HG03354 (cell line): ENCODE data around the gene TSFM.

Experiments
- ATAC-seq: cut with Tn5 transposase; IDR thresholded peaks from one replicate; pipeline ENCODE4 v1.9.1; 2021; ENCODE audit warnings: mild to moderate bottlenecking; ENCODE audit not compliant: unreplicated experiment, poor library complexity, severe bottlenecking

TSFM gene

DNA sequence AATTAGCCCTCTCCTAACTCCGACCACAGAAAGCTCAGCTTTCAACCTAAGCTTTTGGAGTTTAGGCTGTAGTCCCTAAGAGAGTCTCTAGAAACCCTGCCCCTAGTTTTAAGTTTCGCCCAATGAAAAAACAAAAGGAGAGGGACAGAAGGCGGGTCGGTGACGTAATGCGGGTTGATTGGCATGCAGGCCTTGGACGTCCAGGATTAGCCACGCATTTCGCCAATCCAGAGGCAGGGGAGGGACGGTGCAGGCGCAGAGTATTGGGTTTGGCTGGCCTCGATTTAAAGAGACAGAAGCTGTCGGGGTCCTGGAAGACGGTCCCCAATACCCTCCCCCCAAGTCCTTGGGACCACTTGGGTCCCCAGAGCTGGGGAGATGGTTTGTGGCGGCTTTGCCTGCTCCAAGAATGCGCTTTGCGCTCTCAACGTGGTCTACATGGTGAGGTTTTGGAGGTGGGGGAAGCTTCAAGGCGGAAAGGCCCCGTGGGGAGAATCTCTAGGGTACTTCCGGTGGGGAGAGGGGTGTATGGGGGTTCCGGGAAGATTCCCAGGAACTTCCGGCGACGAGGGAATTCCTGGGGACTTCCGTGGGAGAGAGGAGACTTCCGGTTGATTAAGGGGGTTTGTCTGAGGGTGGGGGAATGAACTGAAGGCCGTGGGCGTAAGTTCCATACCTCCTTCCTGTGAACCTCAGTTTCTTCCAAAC lies 37.7 kb upstream of the TSFM start, which contains the start of gene TSPAN31:
Gene TSPAN31, plus strand, starts transcription at position 263 of the 708 bp plus-strand sequence. Its CDS starts 116 bp downstream, at position 379.
- peak; percentile 86 for ATAC-seq

DNA sequence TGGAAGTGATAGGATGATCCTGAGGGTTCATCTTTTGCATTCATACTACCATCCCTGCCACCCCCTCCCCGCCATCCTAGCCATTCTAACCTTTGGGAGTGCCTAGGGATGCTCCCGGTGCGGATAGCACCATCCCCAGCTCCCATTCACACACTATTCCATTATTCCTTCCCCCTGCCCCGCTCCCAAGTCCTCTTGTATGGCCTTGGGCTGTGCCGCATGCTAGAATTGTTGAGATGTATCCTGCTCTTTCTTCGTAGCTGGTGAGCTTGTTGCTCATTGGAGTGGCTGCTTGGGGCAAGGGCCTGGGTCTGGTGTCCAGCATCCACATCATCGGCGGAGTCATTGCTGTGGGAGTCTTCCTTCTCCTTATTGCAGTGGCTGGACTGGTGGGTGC lies 37.1 kb upstream of the TSFM start:
- ATAC-seq: no peak

GRCh38 chr12:57746025-57746424 lies 36.6 kb upstream of the TSFM start:
- ATAC-seq: no peak

GRCh38 chr12:57749061-57749460 lies 33.5 kb upstream of the TSFM start:
- no peak for ATAC-seq

DNA sequence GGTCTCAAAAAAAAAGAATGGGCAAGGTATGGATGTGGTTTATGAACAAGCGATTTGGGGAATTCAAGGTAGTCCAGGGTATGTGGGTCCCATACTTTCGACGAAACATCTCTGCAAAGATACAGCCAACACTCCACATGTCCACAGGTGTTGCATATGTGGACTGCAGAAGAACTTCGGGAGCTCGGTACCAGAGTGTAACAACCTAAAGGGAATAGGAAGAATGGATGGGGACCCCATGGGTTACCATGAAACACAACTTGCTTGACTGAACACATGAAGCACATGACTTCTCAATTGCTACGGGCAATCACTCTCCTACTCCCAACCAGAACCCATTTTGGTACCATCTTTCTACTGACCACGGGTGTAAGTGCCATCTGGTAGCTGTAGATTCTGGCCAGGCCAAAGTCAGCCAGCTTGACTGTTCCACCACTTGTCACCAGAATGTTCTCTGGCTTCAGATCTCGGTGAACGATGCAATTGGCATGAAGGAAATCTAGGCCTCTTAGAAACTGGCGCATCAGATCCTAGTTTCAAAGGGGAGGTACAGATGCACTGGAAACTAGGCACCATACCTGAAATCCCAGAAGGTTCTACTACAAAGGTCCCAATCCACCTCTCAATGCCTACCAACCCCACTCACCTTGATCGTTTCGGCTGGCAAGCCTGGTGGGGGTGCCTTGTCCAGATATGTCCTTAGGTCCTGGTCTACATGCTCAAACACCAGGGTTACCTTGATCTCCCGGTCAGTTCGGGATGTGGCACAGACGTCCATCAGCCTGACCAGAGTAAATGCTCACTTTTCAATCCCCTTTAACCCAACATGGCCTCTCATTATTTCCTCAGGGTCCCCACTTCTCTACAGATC lies 31.8 kb upstream of the TSFM start:
- no peak for ATAC-seq

DNA sequence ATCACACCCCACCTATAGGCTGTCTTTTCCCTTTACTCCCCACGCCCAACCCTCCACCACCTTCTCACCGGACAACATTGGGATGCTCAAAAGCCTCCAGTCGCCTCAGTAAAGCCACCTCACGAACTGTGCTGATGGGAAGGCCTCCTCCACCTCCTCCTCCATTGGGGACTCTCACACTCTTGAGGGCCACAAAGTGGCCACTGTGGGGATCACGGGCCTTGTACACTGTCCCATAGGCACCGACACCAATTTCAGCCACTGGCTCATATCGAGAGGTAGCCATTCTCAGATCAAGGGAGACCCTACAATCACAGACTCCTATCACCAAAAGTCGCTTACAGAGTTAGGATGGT lies 31.2 kb upstream of the TSFM start:
- ATAC-seq: no peak

DNA sequence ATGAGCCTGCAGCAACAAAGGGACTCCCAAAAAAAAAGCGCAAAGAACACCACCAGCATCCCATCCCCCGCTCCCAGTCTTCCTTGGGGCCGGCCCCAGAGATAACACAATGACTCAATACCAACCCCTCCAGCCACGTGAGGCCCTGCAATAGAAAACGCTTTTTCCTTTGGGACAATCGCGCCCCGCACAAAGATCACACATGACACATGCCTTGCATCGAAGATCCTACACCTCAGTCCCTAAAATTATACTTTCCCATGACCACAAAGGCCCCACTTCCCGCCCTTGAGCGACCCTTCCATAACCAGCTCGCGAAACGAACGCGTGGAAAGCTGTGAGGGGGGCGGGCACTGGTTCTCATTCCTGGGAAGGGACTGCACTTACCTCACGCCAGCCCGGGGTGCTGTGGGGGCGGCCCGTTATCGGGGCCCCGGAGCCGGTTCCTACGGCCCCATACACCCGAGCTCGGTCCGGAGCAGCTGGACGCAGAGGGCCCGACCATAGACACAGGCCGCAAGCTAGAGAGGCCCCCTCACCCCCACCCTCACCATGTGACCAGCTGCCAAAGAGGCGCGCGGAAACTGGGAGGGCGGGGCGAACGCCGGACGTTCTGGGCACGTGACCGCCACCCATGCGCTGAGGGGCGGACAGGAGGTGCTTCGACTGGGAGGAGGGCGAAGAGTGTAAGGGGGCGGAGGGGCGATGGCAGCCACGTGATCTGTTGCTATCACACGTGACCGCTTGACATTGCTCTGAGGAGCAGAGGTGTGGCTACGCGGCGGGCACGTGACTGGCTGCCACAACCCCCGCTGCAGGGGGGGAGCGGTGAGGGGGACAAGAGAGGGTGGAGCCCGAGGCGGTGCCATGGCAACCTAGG lies 30.6 kb upstream of the TSFM start, which contains the start of gene CDK4:
Gene CDK4, minus strand, starts transcription at position 523 of the 880 bp plus-strand sequence. CDS start 593 bp downstream, outside the sequence.
- ATAC-seq: peak; percentile 76

GRCh38 chr12:57752668-57753000 lies 30.0 kb upstream of the TSFM start:
- ATAC-seq: no peak

DNA sequence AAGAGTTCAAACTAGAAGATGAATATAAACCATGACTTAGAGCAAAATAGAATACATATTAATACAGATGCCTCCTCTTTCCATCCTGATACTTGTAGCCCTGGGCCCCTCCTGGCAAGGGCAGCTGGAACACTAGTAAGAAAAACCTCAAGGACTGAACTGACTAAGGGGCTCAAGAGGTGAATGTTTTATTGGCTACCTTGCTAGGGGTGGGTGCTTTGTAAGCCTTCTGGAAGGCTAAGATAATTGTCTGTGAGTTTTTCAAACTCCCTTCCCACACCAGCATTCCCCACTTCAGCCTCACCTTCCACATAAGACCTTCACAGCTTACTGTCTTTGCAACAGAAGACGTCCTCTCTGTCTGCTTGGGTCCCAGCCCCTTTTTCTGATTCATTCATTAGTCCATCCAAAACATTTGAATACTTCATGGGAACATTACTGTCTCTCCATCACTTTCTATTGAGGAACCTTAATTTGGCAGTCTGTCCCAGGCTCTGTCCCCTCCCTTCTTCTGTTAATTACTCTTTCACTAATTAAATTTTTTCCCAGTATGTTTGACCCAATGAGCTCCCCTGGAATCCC lies 28.7 kb upstream of the TSFM start:
- ATAC-seq: no peak

DNA sequence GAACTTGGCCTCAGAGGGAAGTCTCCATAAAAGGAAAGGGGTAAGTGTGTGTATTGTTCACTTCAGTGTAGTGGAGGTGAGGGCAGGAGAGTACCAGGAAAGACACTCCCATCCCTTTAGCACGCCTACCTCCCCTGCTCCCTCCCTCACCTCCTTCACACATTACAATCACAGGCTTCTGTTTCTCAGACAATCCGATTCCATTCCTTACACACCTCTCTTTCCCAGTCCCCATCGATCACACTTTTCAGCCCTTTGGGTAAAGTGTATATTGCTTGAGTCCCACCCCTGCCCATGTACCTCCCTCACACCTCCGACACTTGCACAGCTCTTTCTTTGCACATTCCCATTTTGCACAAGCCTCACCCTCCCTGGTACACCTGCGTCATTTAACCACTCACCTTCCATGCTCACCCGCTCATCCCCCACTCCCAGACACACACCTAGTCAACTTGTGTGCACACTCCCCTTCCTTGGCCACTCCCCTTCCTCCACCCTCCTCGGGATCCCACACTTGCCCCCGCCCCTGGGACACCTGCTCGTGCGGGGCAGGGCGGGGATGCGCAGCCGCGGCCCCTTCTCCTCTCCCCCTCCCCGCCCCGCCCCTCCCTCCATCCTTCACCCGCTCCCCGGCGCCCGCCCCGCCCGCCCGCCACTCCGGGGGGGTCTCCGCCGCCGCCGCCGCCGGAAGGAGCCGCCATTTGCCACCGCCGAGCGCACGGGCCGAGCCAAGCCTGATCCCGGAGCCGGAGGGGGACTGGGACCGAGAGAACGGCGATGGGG lies 28.0 kb upstream of the TSFM start, which contains the start of gene MARCHF9:
Gene MARCHF9, plus strand, starts transcription at position 693 of the 783 bp plus-strand sequence. CDS start 426 bp downstream, outside the sequence.
- peak; percentile 35 for ATAC-seq

- ATAC-seq: no peak
Observed at GRCh38 chr12:57755194-57755453, 27.5 kb upstream of the TSFM start.

GRCh38 chr12:57755454-57756372 lies 26.9 kb upstream of the TSFM start:
- ATAC-seq: no peak

DNA sequence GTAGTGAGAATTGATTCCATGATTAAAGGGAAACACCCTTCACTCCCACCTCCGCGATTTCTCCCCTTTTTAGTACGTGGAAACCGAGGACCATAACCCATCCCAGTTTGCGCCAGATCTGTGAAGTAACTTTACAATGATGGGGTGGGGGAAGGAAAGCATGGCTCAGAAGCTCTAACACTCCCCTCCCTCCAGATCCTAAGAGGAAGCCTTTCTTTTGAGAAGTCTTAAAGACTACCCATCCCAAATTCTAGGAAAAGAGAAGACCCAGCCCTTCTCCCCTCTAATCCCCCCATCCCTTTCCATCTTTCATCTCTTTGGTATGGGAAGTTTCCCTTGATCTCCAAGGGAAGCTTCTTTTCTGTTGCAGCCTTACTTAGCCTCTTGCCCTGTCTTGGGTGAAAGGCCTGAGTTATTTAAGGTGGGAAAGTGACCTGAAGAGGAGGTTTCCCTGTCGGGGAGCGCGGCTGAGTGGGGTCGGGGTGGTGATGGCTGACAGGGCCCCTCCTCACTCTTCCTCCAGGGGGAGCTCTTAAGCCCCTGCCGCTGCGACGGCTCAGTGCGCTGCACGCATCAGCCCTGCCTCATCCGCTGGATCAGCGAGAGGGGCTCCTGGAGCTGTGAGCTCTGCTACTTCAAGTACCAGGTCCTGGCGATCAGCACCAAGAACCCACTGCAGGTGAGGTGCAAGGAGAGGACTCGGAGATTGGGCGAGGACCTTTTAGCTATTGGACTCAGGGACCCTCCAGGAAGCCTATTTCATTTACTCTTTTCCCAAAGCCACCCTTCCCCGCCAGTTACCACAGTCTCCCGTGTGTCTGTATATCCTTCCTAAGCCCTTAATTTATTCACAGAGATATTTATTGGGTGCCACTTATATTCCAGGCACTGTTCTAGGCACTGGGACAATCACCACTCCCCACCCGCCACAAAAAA lies 25.9 kb upstream of the TSFM start:
- ATAC-seq: peak; percentile 30

DNA sequence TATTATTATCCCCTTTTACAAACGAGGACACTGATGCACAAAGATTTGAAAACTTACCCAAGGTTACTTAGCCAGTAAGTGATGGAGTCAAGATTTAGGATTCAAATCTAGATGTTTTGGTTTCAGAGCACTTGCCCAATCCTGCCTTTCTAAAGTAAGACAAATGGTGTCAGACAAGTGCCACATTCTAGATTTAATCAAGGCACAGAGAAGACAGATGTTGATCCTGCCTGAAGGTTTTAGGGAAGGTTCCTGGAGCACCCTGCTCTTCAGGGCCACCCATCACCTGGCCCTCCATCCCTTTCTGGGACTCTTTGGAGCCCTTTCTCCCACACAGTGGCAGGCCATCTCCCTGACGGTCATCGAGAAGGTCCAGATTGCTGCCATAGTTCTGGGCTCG lies 24.8 kb upstream of the TSFM start:
- no peak for ATAC-seq

- ATAC-seq: no peak
Observed at GRCh38 chr12:57758552-57759359, 23.8 kb upstream of the TSFM start.

DNA sequence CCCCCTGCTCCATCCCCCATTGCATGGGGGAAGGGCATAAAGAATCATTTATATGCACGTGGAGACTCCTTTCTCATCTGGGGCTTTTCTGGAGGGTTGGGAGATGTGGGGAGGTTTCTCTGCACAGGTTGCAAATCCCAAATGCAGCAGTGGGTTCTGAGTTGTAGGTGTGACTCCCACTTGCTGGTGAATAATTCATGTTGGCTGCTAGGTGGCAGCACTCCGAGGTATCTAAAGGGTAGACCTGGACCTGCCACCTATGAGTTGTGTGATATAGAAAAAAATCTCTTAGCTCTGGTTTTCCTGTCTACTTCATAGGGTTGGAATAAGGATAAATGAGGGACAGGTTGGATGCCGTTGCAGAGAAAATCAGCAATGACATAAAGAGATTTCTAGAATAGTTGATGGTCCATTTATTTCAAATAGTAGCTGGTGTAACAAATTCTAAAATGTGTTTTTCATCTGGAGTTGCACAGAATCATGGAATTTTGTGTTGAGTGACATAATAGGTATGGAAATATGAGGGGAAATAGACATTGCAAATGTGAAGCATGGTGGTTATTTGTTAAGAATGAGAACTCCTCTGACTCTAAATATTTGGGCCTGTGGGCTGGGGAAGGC lies 23.1 kb upstream of the TSFM start:
- ATAC-seq: peak; percentile 28
